ENCODE measurements around the gene SOCS1.

The SOCS1 gene

DNA sequence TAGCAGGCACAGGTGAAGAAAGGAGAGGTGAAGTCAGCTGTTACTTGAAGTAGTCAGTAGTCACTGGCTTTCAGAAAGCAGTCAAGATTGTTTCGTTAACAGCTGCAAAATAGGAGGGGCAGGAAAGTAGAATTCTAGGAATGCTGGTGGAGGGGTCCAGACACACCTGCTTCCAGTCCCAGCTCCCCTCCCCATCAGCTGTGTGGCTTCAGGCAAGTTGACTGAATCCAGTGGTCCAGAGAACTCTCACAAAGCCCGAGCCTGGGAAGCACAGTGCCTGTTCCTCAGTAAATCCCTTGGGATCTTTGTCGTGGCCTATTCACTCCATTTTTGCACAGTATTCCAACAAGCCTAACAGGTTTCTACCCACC, 4.6 kb upstream of the SOCS1 start:
- no peak for DNase-seq (ENCODE audit: low spot score)

DNA sequence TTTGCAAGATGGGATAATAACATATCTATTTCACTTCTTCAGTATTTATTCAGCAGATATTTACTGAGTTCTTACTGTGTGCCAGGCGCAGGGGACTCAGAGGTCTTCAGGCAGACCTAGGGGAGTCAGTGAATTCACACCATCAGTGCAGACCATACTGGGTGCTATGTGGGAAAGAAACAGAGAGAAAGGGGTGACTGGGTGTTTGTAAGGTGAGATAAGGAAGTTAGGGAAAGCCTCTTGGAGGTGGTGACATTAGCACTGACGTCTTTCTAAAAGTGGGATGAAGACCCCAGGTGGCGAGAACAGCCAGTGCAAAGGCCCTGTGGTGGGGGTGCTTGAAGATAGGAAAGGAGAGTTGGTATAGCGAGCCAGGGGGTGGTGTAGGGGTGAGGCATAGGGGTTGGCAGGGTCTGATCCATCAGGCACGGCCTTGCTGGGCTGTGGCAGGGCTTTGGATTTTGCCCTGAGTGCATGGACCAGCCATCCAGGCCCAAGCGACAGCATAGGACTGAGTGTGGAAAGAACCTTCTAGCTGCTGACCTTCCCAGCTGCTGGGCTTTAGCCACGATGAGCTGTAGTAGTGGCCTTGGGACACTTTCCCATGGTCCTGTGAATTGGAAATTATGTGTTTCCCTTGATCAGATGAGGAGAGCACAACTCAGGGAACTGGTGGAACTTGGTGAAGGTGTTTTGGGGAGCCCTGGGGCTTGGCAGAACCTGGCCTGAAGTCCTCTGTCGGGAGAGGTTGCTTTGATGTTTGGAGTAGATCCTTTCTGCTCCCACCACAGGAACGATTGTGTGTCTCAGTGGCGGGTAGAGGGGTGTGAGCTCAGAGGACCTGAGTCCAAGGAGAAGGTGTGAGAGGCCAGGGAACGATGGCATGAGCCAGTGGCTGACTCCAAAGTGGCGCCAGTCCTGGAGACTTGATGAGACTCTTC, 3.9 kb upstream of the SOCS1 start:
- no peak for DNase-seq (ENCODE audit: low spot score)

DNA sequence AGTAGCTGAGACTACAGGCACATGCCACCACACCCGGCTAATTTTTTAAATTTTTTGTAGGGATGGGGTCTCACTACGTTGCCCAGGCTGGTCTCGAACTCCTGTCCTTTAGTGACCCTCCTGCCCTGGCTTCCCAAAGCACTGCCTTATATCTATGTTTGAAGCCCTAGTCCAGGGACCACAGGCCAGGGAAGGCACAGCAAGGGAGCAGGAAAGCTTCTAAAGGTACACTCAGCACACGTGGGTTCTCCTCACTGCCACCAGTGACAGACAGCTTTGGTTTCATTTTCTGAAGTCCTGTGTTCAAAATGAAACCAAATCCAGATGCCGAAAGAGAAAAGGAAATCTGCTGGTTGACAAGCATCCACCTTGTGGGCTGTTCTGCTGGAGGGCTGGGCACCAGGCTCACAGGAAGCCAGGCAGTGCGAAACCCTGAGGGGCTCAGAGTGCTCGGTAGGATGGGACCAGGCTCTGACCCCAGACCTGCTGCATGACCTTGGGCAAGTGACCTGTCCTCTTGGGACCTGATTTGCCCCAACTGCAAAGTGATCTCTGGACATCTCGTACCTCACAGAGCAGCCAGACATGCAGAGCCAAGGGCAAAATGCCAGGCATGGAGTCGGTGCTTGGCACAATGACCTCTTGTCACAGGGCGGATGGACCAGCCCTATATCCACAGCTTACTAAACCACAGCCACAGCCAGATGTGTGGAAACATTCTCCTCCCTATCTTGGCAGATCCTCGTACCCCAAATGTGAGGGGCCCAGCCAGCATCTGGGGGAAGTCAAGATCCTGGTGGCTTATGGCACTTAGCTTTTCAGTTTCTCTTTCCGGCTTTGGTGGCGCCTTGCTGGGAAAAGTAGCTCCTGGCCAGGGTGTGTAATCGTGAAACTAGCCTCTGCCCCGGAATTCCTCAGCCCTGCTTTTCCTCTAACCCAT, 2.8 kb upstream of the SOCS1 start:
- DNase-seq (ENCODE audit: low spot score), result no peak

DNA sequence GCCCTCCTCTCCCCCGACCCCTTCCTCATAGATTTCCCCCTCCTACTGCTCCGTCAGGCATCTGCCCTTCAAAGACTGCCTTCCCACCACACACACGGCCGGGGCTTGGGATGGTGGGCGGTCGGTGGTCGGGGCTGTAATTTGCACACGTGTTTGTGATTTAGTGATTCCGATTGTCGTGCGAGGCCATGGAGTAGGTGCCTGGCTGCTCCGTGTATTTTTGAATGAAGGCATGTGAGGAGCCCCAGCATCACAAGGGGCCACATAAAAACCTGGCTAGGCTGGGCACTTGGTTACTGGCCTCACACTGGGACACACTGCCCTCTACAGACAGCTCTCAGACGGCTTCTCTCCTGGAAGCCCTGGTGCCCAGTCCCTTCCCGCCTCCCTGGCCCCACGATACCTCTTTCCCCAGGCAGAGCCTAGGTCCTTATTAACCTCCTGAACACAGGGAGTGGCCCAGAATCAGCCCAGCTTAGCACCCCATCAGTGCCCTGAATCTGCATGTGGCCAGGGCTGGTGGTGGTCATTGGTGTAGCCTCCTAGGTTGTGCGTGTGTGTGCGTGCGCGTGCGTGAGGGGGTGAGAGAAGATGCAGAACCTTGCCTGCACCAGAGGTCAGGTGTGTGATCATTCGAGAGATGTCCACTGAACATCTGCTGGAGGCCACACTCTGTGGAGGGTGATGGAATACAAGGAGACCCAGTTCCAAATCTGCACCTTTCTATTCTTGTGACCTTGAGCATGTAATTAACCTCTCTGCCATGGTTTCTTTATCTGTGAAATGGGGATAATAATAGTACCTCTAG, 1.3 kb upstream of the SOCS1 start:
- peak; percentile 87 for DNase-seq (ENCODE audit: low spot score)

DNA sequence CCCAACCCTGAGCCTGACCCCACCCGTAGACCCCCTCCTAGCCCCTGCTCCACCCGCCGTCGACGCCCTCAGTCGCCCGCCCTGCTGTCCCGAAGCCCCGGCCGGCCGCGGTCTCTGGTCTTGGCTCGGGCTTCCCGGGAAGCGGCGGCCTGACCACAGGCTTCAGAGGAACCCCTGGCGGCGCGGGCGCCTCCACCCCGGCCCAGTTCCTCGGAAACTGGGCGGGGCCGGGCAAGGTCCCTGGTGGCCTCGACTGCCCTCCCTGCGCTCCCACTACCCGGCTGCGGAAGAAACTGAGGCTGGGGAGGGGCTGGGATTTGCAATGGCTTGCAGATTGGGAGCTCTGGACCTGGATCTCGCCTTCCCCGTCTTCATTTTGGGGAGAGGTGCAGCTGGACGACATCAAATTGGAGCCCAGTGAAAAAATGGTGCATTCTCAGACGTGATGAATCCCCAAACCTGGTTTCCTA, 692 bp upstream of the SOCS1 start:
- DNase-seq (ENCODE audit: low spot score), result peak; percentile 59

DNA sequence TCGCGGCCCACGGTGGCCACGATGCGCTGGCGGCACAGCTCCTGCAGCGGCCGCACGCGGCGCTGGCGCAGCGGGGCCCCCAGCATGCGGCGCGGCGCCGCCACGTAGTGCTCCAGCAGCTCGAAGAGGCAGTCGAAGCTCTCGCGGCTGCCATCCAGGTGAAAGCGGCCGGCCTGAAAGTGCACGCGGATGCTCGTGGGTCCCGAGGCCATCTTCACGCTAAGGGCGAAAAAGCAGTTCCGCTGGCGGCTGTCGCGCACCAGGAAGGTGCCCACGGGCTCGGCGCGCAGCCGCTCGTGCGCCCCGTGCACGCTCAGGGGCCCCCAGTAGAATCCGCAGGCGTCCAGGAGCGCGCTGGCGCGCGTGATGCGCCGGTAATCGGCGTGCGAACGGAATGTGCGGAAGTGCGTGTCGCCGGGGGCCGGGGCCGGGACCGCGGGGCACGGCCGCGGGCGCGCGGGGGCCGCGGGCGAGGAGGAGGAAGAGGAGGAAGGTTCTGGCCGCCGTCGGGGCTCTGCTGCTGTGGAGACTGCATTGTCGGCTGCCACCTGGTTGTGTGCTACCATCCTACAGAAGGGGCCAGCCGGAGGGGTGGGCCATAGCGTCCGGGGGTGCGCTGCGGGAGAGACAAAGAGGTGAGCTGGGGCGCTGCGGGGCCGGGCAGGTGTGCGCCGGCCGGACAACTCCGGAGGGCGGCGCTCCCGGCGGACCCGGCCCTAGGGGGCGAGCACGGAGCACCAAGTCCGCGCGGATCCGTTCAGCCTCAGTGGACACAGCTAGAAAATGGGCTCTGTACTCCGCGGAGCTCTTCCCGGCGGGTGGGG, 879 bp downstream of the SOCS1 start:
- DNase-seq (ENCODE audit: low spot score), result peak; percentile 69

DNA sequence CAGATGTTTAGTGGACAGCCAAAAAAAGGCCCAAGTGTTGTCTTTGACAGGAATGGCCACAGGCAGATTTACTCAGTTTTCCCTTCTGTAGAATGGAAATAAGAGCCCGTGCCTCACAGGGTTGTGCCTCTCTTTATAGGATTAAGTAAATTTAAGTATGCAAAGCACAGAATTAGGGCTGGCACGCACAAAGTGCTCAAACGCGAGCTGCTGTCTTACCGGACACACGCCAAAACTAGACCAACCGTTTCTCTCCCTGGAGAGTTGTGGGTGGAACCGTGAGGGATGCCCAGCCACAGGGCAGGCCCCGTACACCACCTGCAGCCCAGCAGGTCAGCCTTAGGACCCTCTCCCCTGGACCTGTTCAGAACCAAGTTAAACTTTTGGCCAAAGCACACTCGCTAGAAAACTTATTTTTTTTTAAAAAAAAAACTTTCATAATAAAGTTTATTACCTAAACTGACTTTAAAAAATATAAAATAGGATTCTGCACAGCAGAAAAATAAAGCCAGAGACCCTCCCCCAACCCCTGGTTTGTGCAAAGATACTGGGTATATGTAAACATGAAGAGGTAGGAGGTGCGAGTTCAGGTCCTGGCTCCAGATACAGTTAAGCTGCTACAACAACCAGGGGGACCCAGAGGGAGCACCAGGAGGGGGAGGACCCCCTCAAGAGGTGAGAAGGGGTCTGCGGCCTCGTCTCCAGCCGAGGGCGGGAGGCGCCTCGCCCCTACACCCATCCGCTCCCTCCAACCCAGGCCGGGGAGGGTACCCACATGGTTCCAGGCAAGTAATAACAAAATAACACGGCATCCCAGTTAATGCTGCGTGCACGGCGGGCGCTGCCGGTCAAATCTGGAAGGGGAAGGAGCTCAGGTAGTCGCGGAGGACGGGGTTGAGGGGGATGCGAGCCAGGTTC, 1.8 kb downstream of the SOCS1 start:
- DNase-seq (ENCODE audit: low spot score), result no peak

DNA sequence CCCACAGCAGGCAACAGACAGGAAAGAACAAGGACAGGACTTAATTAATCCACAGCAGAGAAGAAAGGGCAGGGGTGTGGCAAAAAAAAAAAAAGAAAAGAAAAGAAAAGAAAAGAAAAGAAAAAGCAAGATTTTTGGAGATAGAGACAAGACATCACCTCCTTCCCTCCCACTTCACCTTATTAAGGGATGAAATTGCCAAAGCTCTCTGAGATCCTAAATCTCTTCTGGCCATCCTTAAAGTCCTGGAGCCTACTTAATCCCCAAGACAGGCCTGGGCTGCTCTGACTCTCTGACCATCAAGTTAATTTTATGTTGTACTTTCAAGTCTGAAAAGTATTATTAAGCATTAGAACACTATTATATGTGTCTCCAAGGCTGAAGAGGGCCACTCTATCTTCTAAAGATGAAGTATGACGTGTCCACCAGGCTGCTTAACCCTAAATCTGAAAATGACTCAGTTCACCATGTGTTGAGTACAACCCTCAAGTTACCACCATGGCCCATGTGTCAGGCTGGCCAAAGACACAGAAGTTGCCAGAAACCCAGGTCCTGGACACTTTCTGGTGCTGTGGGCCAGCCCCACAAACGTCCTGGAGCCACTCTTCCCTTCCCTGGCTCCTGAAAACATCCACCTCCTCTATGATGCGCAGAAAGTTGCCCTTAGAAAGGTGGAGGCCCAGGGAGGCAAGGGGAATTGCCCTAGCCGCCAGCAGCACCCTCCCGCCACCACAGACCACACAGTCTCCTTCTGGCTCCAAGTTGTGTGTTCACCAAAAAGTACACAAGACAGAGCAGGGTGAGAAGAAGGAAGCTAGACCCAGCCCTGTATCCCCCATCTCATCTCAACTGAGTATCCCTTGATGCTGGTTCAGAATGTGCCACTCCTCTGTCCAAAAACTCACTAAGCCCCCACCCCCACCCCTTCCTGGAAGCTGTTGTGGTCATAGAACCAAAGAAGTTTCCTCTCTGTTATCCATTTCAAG, 2.7 kb downstream of the SOCS1 start:
- no peak for DNase-seq (ENCODE audit: low spot score)

DNA sequence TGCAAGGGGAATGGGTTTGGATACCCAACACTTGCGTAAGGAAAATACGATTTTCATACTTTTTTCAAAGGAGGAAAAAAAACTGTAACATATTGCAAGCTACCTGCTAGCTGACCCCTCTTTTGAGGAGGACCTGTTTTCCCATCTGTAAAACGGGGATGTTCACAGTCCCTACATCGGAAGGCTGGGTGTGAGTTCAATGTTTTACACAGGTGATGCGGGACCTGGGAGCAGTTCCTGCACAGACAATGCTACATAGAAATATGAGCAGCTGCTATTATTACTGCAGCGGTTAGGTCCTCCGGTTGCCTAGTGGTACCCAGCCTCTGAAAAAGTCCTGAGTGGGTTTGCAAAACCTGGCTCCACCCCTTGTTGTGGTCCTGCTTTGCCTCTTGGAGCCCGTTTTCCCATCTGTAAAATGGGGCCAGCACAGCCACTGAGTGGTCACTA, 3.5 kb downstream of the SOCS1 start:
- no peak for DNase-seq (ENCODE audit: low spot score)

DNA sequence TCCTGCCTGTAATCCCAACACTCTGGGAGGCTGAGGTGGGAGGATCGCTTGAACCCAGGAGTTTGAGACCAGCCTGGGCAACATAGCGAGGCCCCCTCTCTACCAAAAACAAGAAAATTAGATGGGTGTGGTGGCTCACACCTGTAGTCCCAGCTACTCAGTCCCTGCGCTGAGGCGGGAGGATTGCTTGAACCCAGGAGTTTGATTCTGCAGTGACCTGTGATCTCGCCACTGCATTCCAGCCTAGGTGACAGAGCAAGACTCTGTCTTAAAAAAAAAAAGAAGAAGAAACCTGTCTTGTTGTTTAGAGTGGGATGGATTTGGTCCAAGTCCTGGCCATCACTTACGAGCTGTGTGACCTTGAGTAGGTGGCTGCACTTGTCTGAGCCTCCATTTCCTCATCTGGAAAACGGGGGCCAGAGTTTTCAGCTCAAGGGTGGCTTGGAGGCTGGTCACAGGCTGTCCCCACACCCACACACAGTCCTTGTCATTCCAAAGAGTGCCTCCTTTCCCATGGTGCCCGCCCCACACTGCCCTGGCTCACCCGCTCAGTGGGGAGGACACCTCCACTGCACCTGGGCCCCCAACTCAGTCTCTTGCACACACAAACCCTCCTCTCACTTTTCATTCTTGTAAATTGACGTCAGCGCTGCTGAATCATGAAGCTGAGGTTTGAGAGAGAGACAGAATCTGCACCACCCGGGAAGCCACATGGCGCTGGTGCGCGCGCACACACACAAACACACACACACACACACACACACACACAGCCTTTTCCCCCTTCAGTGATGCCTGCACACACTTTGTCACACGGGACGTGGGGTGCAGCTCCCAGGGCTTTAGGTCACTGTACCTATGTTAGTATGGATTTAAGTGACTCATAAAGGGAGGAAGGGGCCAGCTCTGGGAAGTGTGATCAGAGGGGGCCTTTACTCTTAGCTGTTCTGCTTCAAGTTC, 4.2 kb downstream of the SOCS1 start:
- DNase-seq (ENCODE audit: low spot score), result no peak

DNA sequence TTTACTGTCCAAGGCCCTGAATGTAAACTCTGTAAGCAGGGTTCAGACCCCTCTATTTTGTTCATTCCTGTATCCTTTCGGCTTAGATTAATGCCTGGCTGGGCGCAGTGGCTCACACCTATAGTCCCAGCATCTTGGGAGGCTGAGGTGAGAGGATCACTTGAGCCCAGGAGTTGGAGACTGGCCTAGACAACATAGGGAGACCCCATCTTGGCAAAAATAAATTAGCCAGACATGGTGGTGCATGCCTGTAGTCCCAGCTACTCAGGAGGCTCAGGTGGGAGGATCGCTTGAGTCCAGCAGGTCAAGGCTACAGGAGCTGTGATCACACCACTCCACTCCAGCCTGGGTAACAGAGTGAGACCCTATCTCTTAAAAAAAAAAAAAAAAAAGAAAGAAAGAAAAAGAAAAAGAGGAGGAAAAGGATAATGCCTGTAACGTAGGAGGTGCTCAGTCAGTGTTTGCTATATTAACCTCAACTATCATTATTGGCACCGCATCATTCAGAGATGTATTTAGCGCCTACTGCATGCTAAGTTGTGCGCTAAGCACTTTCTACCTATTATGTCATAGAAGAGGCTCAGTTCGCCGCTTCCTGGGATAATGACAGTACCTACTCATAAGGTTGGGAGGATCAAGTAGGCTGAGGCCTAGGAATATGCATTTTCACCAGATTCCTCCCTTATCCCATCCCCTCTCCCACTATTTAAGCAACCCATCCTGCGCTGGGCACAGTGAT, 5.0 kb downstream of the SOCS1 start:
- no peak for DNase-seq (ENCODE audit: low spot score)

DNA sequence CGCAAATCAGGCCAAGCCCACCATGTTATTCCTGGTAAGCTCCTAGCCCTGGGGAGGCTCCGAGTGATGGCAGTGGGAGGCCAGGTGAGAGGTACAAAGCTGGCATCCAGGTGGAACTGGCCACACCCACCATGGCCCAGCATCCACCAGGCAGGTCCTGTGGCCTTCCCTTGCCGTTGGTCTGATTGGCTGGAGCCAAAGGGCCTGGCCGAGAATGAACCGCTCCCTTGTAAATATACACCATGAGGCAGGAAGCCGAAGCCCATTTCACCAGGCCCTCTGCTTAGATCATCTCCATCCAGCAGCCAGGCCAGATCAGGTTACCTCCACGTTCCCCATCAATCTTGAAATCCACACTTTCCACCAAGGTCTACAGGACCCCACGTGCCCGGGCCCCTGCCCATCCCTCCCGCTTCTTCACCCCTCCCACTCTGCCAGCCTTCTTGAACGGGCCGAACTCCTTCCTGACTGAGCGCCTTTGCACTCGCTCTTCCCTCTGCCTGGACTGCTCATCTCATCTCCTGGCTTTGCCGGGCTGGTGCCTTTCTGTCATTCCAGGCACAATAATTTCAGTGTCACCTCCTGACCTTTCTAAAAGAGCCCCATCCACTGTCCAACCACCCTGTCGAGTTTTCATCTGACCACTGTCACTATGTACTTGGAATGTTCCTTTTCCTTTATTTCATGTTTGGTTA, 5.8 kb downstream of the SOCS1 start:
- DNase-seq (ENCODE audit: low spot score), result no peak

DNA sequence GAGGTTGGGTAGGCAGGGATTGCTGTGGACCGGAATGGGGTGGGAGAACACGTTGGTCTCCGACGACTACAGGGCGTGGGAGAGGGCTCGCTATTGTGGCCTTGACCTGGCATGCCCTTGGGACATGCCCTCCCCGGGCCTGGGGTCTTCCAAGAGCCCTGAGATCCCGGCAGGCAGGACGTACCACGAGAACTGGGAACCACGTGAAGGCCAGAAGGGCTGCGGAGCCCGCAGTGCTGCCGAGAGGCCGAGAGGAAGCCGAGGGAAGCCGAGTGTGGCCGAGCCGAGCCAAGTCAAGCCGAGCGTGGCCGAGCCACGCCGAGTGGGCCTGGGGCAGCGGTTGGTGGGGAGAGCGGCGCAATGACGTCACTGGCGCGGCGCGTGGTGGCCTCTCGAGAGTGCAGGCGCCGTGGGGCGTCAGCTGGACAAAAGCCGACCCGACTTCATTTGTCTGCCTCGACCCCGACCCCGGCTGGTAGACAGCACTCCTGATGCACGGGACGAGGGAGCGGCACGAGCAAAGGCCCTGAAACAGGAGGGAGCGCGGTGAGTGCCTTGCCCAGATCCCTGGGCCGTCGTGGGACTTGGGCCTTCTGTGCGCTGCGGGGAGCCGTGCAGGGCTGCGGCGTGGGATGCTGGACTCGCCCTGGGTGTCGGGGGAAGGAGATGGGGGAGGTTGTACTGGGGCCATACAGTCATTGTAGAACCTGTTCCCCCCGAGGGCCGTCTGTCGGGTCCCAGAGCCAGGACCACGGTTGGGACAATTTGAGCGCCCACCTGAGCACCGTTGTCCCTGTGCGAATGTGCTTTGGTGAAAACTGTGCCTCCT, 6.6 kb downstream of the SOCS1 start:
- DNase-seq (ENCODE audit: low spot score), result no peak

DNA sequence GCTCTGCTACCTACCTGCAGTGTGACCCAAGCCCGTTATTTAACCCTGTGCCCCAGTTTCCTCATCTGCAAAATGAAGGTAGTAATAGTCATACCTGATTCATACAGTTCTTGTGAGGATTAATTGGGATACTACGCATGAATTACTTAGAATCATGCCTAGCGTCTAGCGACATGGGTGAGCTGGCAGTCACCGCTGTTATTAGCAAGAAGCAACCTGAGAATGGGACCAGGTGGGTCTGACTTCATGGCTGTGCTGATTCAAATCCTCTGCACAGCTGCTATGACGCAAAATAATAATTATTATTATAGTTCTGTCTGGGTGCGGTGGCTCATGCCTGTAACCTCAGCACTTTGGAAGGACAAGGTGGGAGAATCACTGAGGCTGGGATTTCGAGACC, 7.9 kb downstream of the SOCS1 start:
- DNase-seq (ENCODE audit: low spot score), result no peak

DNA sequence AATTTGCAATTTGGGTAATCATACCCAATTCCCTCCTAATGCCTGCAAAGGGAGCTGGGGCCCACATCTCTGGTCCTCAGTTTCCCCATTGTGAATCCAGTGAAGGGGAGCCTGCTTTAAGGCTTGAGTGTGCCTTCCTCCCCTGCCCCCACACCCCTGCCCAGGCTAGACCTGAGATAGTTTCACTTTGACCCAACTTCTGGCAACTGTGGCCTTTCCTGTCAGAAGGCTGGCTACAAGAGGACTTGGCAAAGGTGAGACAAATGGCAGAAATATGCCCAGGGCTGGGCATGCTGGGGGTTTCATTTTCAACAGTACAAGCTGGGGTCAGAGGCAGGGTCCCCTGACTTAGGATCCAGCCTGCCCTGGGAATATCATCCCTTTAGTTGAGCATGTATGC, 10.0 kb downstream of the SOCS1 start:
- DNase-seq (ENCODE audit: low spot score), result no peak

Measured in RKO (cell line).